HG03565 (cell line): ENCODE results near the gene IL18BP.

Source experiments
- ATAC-seq: cut with Tn5 transposase; IDR thresholded peaks from one replicate; pipeline ENCODE4 v1.9.1; 2021; ENCODE audit warnings: mild to moderate bottlenecking, moderate library complexity; ENCODE audit not compliant: unreplicated experiment

The IL18BP gene

DNA sequence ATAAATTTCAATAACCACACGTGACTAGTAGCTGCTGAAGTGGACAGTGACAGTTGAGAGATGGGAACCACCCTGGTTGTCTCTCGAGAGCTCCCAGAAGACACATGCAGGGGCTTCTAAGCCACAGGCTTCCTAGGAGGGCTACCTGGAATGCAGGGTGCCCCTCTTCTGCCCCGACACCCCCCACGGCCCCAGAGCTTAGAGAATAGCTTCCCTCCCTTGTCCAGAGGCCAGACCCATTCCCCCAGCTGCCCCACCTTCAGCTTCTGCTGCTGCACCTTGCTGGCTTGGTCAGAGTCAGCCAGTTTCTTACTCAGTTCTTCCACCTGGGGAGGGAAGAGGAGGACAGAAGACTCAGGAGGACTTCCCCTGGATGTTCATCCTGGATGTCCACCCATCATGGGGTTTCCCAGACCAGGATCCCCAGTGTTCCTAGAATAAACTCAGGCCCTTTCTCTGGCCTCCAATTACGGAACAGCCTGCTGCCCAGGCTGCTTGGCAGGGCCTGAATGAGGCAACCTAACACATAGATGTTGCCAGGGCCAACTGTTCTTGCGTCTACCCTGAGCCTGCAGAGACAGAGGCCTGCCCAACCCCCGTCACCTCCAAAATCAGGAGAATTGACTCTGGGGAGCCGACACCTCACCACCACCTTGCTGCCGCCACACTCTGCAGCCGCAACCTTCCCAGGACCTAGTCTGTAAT is 12.0 kb downstream of the IL18BP start:
- ATAC-seq = no peak

GRCh38 chr11:72012091-72012630 is 13.5 kb downstream of the IL18BP start:
- no peak for ATAC-seq

DNA sequence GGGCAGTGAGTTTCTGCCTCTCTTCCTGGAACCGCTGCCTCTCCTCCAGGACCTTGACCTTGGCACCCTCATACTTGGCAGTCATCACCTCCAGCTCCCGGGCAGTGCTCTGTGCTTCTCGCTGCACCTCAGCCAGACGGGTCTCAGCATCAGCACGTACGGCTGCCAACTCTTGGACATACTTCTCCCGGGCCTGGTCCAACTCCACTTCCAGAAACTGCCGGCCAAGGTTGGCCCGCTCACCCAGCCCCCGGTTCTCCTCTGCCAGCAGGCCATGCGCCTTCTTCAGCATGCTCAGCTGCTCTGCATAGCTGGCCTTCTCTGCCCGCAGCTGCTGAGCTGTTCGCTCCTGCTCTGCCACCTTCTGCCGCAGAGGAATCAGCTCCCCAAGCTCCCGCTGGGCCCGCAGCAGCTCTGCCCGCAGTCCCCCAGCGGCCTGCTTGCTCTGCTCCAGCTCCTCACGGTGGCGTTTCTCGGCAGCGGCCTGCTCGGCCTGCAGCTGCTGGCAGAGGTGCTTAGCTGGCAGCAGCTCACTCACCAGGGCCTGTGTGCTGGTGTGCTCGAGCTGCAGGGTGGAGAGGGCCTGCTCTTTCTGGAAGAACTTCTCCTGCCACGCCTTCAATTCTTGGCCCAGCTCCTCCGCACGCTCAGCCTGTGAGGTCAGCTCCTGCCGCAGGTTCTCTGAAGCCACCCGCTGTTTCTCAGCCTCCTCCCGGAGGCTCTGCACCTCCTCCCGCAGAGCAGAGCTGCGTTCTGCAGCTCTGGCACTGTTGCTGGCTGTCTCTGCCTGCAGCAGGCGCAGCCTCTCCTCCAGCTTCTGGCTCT is 14.4 kb downstream of the IL18BP start:
- no peak for ATAC-seq

- ATAC-seq = no peak
Observed at GRCh38 chr11:72013765-72014711, 15.3 kb downstream of the IL18BP start.

- no peak for ATAC-seq
Observed at GRCh38 chr11:72014761-72015320, 16.1 kb downstream of the IL18BP start.

GRCh38 chr11:72015511-72016061 is 16.9 kb downstream of the IL18BP start:
- no peak for ATAC-seq

DNA sequence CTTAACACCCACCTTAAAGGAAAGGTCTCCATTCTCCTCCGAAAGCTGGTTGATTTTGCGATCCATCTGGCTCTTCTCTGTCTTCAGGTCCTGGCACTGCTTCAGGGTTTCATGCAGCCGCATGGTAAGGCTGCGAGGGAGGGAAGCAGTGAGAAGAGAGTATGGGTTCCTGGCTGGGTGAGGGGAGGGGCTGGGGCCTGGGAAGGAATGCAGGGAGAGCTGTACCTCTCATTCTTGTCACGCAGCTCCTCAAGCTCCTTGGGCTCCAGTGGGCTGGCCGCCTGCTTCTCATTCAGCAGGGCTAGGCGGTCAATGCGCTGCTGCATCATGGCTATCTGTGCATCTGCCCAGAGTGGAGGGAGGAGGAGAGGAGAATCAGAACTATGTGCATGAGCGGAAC is 19.5 kb downstream of the IL18BP start:
- no peak for ATAC-seq

GRCh38 chr11:72023335-72023734 is 24.6 kb downstream of the IL18BP start:
- ATAC-seq = no peak

DNA sequence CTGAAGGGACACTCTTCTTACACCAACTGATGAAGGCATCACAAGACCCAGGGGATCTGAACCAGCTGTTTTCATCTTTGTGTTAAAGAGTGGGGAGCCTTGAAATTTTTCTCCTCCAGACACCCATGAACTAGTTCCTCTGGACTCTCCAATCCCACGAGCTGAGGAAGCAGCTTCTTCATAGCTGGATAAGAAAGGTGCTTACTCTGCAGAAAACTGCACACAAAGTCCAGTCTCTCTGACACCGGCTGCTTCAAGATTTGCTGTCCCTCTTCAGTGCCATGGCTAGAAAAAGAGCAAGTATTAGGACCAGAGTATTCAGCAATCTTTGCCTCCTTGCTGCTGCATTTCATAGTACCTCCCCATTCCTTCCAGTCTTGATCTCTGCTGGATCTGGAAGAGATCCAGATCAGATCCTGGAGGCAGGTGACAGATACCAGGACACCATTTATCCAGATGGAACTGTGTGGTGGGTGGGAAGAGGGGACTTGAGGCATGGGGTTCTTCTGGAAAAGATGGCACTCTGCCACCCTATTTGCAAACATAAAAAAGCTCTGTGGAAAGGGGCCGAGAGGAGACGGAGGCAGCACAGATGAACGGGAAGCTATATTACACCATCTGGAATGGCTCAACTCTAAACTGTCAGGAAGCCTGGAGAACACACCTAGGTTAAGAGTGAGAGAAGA is 25.5 kb downstream of the IL18BP start:
- ATAC-seq = no peak

- ATAC-seq = no peak
Observed at GRCh38 chr11:72026090-72026489, 27.4 kb downstream of the IL18BP start.

- ATAC-seq = no peak
Observed at GRCh38 chr11:72030472-72031045, 31.9 kb downstream of the IL18BP start.

- no peak for ATAC-seq
Observed at GRCh38 chr11:72036687-72037086, 38.0 kb downstream of the IL18BP start.

DNA sequence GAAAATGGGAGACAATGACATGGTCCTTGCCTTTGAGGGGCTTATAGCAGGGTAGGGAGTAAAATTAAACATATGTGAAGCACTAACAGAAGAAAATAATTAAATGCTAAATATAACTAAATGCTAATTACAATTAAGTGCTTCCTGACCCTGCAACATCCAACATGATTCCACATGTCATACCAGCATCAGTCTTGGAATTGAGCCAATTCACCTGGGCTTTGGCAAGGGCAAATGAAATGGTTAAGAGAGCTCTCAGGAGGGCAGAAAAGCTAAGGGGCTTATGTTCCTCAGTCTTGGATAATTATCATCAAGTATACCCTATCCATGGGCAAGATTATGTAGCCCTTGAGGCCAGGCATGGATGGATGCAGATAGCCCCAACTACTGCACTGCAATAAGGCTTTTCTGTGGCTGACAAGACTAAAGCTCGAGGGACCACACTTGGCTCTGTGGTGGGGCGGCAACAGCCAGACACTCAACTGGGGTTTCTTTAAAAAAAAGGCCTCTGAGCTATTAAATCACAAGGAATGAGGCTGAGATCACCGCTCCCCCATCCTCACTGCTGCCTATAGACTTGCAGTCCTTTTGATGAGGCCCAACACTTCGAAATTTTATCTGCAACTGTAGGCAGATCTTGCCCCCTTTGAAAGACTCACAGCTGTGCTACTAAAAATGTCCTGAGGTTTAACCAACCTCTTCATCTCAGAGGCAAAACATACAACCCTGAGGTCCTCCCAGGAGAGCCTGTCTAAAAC is 39.0 kb downstream of the IL18BP start:
- ATAC-seq = no peak

DNA sequence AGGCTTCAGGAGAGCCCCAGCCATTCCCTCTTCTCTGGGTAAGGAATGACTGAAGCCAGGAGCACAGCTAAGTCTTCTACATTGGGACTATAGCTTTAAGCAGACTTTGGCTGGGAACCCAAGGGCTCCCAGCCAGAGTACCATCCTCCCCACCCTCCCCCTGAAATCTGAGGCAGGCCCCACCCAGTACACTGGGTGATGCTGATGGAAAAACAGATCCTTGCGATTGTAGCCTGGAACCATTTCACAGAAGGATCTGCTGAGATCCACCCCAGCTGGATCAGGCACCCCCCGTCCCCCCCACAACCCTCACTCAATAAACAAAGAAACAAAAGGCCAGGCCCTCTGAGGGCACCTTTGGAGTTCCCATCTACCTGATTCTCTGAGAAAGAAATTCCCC is 39.8 kb downstream of the IL18BP start:
- no peak for ATAC-seq

DNA sequence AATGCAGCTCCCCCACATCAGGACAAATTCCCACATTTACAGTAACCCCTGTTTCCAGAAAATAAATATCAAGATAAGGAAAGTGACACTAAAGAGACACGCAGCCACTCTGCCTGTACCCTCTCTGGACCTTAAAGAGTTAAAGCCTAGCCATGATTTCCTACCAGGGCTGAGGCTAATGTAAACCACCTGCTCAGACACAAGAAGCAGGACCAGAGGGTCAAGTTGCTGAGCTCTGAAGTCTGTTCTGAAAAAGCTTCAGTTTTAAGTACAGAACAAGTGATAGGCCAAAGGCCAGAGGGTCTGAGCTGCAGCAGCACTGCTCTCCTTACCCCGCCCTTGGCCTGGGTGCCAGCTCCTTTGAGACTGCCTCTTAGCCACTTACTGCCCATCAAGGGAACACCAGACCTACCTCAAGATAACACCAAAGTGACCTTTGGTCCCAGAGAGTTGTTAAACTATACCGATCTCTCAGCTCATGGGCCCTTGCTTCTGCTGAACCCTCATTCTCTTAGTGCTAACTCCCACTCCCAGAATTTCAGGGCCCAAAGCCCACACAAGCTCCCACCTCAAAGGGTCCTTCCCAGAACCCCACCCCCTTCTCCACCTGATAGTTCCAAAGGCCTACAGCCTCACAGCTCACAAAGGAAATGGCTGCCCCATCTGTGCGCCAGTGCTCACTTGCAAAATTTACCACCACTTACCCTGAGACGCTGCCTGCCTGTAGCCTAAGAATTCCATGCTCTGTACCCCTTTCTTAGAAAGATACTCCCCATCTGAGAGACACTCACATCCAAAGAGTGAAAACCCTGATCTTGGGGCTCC is 40.5 kb downstream of the IL18BP start:
- no peak for ATAC-seq

DNA sequence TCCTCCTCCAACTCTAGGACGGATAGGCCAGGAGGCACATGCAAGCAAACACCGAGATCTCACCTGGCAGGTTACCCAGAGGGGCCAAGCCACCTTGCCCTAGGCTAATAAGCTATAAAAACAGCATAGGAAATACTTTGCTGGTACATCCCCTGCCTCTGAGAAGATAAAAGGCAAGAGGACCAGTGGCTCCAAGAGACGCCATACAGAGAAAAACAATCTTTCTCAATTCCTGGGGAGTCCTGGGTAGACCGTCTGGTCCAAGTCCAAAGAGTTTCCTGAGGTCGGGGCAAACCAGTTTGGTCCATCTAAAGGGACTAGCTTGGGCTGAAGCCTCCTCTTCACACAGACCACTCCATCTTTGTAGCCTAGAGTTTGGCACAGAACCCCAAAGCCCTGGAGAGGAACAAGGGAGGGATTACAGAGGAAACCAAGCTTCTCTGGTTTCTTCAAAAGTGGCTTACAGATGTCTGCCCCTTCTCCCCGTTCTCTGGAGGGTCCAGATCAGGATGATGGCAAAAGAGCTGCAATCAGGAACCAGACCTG is 41.2 kb downstream of the IL18BP start:
- ATAC-seq = no peak

DNA sequence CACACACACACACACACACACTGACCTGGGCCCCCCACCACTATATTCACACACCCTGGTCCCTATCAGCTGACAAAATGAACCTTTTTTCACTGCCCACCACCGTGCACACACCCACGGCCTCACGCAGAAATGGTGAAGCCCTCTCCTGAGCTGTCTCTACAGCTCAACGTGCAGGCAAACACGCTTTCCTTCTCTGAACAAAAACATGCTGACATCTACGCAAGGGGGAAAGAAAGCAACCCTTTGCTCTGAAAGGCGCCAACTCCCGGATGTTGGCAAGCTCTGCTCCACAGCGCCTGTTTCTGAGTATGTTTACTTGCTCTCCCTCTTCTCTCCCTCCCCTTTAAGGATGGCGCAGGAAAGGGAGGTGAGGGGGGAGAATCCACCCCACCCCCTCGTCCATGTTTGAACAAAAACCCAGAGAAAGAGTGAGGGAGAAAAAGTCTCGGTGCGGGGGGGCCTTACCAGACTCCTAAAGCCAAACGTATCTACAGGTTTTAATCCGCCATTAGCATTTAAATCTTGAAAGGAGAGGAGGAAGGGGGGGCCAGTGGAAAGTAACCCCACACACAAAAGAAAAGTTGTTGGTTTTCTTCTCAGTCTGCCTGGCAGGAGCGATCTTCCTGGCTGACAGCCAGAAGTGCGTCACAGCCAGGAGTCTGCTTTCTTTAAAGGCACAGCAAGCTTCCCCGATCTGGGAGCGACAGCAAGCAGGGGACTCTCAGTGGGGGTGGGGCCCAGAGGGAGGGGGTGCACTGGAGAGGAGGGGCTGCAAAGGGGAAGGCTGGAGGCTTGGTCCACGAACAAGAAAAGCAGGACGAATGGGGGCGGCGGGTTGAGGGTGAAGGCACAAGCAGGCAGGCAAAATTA is 42.0 kb downstream of the IL18BP start:
- ATAC-seq = no peak
